ENCODE data around the gene C3orf20.

Gene C3orf20

DNA sequence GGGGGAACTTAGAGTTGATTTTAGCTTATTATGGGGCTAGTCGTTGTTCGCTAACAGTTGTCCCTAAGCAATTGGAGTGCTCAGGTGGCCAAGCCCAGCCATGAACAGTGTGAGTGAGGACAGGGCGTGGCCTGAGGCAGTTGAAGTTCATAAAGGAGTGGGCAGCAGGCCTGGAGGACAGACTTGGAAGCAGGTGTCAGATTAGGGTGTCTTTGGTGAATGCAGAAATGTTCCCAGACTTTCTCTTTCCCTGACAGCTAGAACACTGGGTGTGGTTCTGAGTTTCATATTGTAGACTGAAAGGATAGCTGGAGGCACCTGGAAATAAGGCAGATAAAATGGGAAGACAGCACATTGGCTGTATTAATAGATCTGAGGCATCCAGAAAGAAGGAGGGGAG lies 84.0 kb downstream of the C3orf20 start:
- DNase-seq (ENCODE audit: low read depth): no peak

DNA sequence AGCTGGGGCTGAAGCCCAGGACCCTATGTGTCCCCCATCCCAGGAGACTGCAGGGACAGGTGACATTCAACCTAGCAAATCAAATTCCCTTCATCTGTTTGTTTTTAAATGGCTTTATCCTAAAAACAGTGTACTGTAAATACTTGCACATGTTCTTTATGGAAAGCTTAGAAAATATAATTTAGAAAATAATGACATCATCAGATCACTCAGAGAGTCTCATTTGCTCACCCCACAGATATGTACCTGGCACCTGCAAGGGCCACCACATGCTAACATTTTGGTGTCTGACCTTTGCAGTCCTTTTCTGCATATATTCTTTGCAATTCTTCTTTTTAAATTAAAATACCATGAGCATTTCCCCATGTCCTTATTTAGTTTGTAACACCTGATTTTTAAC lies 85.2 kb downstream of the C3orf20 start:
- DNase-seq (ENCODE audit: low read depth): no peak

DNA sequence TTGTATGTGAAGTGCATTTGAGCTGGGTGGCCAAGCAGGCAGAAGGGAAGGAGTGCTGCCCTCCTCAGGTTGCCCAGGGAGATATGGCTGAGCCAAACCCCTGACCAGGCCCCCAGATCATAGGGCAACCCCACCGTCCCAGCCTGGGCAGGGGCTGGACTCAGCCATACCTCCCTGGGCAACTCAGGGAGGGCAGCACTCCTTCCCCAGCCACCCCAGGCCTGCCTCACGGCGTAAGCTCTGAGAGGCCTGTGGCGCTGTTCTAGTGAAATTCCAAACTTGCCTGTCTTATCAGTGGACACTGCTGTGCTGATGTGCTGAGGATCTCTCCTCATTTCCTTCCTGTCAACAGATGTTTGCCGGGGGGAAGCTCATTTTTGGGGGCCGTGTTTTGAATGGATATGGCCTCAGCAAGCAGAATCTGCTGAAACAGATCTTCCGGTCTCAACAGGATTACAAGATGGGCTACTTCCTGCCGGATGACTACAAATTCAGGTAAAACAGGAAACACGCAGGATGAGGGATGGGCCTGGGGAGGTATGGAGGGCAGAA lies 86.3 kb downstream of the C3orf20 start:
- no peak for DNase-seq (ENCODE audit: low read depth)

GRCh38 chr3:14761866-14762265 lies 86.9 kb downstream of the C3orf20 start:
- no peak for DNase-seq (ENCODE audit: low read depth)

- DNase-seq (ENCODE audit: low read depth): no peak
Measured at GRCh38 chr3:14762701-14763100, 87.8 kb downstream of the C3orf20 start.

DNA sequence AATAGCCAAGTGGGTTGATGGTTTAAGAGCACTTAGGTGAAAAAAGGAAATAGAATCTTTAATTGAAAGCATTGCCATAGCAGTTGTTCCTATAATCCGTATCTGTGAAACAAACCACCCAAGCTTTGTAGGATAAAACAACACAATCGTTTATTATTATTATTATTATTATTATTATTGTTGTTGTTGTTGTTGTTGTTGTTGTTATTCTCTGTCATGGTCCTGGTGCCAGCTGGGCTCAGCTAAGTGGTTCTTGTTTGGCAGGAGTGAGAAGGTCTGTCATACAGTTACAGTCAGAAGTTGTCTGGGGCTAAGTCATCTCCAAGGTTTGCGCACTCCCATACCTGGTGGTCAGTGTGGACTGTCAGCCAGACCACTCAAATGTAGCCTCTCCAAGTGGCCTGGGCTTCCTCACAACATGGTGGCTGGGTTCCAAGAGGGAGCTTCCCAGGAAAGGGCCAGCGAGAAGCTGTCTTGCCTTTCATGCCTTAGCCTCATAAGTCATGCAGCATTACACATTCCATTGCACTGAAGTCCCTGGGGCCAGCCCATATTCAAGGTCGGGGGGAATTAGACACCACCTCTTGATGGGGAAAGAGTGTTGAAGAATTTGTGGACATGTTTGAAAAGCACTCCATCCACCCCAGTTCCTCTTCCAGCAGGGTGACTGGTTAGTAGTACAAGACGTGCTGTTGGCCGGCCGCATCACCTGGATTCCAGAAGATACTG lies 89.6 kb downstream of the C3orf20 start:
- DNase-seq (ENCODE audit: low read depth): no peak

- no peak for DNase-seq (ENCODE audit: low read depth)
Measured at GRCh38 chr3:14765060-14765400, 90.1 kb downstream of the C3orf20 start.

- no peak for DNase-seq (ENCODE audit: low read depth)
Measured at GRCh38 chr3:14765576-14766427, 90.9 kb downstream of the C3orf20 start.

DNA sequence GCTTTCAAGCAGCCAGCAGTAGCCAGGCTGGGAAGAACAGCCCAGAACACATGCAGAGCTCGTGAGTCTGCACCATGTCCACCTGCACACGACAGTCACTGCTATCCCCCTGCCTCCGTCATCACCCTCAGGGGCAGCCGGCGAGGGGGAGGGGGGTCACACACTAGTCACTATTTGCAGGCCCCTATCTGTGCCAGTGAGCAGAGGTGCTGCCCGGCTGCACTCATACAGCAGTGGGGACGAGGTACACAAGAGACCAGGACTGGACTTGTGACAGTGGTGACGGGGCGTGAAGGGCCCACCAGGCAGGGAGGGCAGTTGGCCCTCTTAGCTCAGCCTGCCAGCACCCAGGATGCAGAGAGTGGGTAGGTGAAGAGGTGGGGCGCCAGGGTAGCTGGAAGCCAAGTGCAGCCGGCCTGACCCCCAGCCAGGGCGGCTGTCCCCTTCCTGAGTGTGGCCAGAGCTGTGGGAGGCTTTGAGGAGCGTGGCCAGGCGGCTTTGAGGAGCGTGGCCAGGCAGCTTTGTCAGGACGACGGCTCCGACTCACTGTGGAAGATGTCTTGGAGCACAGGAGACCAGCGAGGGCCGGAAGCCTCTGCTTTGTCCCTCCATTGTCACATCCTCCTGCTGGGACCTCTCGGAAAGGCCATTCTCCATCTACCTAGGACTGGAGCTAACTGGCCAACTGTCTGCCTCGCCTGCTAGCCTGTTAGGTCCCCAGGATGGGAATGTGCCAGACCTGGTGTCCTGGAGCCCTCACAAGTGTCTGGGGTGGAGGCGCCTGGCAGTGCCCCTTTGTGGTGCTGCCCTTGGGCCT lies 91.7 kb downstream of the C3orf20 start:
- DNase-seq (ENCODE audit: low read depth): no peak

DNA sequence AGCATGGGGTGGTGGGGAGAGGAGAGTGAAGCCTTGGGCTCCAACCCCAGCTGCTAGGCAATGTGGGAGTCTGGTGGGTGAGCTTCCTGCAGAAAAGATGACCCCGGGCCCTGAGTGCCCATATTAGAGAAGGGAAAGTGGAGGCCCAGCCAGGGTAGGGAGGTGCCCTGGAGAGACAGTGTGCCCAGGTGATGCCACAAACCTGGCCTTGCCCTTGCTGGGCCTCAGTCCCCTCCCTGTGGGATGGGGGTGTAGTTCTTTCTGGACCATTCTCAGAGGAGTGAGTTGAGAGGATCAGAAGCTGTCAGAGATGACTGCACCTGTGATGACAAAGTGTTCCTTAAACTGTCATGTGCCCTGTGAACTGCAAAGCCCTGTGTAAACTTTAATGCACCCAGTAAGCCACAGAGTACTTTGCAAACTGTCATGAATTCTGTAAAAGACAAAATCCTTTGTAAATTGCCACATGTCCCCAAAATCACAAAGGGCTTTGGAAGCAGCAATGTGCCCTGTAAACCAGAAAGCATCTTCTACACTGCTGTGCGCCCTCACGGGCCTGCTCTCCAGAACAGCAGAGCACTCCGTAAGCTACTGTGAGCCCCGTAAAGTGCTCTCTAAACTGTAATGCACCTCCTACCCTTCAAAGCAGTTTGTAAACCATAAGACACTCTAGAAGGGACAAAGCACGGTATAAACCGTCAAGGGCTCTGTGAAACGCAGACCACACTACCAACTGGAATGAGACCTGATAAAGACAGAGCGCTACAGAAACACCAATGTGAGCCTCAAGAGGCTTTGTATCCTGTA lies 92.5 kb downstream of the C3orf20 start:
- DNase-seq (ENCODE audit: low read depth): no peak

DNA sequence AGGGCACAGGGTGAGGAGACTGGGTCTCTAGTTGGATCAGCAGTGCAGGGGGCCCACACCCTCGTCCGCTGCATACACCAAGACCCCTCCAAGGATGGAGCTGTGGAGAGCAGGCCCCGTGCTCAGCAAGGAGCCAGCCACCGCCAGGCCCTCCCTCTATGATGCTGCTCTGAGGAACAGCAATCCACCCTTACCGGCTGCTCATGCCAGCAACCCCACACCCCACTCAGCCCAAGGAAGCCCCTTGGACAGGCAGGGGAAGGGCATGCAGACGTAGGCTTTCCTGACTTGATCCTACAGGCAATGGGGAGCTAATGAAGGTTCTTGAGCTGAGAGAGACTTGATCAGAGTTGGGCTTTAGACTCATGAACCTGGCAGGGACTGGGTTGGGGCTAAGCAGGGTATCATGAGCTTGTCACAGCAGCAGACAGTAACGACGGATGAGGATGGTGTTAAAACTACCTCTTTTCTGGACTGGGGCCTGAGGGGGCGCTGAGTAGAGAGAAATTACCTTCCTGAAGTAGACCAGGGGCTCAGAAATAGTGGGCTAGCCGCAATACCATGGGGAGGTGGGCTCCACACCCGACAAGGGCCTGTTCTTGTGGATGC lies 93.3 kb downstream of the C3orf20 start:
- DNase-seq (ENCODE audit: low read depth): no peak

DNA sequence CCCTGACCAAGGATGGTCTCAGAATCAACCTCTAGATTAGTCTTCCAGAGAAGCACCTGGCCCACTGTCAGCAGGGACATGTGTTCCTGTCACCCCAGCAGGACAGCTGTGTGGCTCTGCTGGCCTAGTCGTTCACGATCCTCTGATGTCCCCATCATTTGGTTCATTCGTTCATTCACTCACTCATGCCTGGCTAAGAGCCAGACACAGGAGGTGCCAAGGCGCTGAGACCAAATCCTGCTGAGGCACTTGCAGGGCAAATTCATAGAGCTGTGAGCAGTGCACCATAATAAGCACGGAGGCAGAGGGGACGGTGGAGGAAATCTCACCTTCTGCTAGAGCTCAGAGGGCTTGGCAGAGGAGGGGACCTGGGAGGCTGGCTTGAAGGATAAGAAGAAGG lies 93.9 kb downstream of the C3orf20 start:
- DNase-seq (ENCODE audit: low read depth): no peak

- DNase-seq (ENCODE audit: low read depth): no peak
Measured at GRCh38 chr3:14769544-14770325, 94.8 kb downstream of the C3orf20 start.

DNA sequence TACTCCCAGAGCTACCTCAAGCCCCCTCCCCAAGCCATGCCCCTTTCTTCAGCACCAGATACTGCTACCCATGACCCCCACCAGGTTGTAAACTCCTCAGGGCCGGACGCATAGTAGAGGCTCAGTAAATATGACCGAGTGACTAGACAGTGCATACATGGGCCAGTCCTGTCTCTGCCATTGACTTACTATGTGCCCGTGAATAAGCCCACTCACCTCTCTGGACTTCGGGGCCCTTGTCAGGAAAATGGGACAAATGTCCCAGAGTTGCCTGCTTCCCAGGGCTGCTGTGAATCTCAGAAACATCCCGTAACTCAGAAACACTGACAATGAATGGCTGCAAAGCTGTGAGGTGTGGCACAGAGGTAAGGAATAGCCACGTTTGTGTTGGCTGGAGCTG lies 95.7 kb downstream of the C3orf20 start:
- no peak for DNase-seq (ENCODE audit: low read depth)

GRCh38 chr3:14771593-14772497 lies 96.9 kb downstream of the C3orf20 start:
- DNase-seq (ENCODE audit: low read depth): no peak

DNA sequence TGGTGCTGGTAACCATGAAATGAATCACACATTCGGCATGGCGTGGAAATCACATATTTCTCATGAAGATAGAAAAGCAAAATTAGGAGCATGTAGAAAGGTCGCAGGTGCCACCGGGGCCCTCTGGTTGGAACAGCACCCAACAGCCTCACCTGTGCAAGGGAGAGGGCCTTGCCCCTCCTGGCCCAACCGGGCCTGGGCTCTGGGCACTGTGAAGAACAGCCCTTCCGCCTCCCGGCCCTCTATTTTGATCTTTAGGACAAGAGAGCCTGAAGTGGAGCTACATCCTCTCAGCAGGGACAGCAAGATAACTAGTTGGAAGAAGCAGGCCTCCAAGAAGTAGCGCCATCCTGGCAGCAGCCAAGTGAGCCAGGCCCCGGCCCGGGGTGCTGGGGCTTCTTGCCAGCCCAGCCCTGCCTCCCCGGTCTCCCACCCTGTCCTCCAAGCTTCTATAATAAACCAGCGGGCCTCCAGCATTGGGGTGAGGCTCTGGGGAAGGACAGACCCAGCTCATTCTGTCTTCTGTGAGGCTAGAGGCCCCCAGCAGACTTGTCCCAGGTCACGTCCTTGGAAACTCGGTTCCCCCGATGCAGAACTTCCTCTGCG lies 97.7 kb downstream of the C3orf20 start:
- no peak for DNase-seq (ENCODE audit: low read depth)

DNA sequence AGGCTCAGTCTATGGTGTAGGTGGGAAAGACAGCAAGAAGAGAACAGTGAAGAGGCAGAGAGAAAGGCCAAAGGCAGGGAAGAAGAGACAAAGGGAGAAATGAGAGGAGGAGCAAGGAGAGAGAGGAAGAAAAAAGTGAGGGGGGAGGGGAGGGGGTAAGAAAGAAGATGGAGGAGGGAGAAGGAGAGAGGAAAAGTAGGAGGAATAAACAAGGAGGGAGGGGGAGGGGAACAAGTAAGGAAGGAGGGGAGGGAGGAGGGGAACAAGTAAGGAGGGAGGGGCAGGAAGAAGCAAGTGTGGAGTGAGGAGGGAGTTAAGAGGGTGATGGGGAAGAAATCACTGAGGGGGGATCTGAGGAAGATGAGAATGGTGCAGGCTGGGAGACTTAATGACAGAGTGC lies 98.3 kb downstream of the C3orf20 start:
- DNase-seq (ENCODE audit: low read depth): no peak

- DNase-seq (ENCODE audit: low read depth): no peak
Measured at GRCh38 chr3:14773691-14774128, 98.8 kb downstream of the C3orf20 start.

- no peak for DNase-seq (ENCODE audit: low read depth)
Measured at GRCh38 chr3:14774431-14774830, 99.5 kb downstream of the C3orf20 start.

All from HS-27A (cell line).